BJ (cell line): ENCODE results near the gene PAK5. TPM values are rescaled to one million over a fixed set of nuclear protein-coding genes. Genes with fewer than 3 reads are reported as not detected.

Experiments
- CTCF ChIA-PET: fragments of 350-600 bp; formaldehyde crosslinking; extraction: SDS; loops from one replicate; lab custom pipeline; 2021; ENCODE audit warnings: antibody characterized with exemption, inconsistent platforms; lab: Yijun Ruan, JAX
- POLR2A ChIA-PET: fragments of 300-600 bp; sonication (Branson Sonifier 250); formaldehyde crosslinking; extraction: SDS; loops from one replicate; lab custom pipeline; 2021; ENCODE audit warnings: antibody characterized with exemption; lab: Charles Lee
- DNase-seq: peaks from one replicate; pipeline ENCODE4 v3.0.0-alpha.2; 2011; ENCODE audit warnings: low read depth
- H3K27me3 ChIP-seq: 2 replicates; pipeline ENCODE4 v1.6.0; 2011; ENCODE audit warnings: low read length; ENCODE audit not compliant: control insufficient read depth, insufficient read depth
- H3K36me3 ChIP-seq: 2 replicates; pipeline ENCODE4 v1.5.1; 2011; ENCODE audit warnings: low read length; ENCODE audit not compliant: control insufficient read depth, insufficient read depth
- H3K4me3 ChIP-seq: 2 replicates; pipeline ENCODE4 v1.5.1; 2011; ENCODE audit warnings: low read depth, mild to moderate bottlenecking, control low read depth, low read length
- CTCF ChIP-seq: IDR thresholded peaks from 2 replicates; pipeline ENCODE4 v1.5.1; 2011; ENCODE audit warnings: low read depth, mild to moderate bottlenecking, control low read depth, inconsistent platforms, low read length, moderate library complexity; ENCODE audit not compliant: insufficient read depth
- polyA plus RNA-seq: library from polyadenylated mRNA; depleted of rRNA; stranded (reverse); fragments of >200 nt; gene quantifications from 2 replicates; pipeline ENCODE4 v1.2.3, GENCODE V29; 2011

PAK5 gene
- polyA plus RNA-seq, 1 experiment, result not detected

GRCh38 chr20:9550871-9551270 lies 288.0 kb downstream of the PAK5 start:
- DNase-seq, result no peak
- no peak for TF ChIP-seq CTCF
- ChIA-PET CTCF (no interaction called here), POLR2A (no interaction called here)
- peaks cover 2% of the 10 kb centered on the region; the same call in 1 of the 2 replicates for H3K27me3 ChIP-seq
- H3K4me3 ChIP-seq, result no peak overlapping the region
- no peaks in the 10 kb centered on the region for H3K36me3 ChIP-seq

GRCh38 chr20:9550283-9550682 lies 288.6 kb downstream of the PAK5 start:
- DNase-seq, result no peak
- Histone ChIP-seq H3K27me3 (peaks cover 2% of the 10 kb centered on the region; the same call in 1 of the 2 replicates), H3K4me3 (no peak overlapping the region), H3K36me3 (no peaks in the 10 kb centered on the region)
- CTCF ChIA-PET, result no interaction called here
- TF ChIP-seq CTCF, result no peak
- POLR2A ChIA-PET, result no interaction called here

GRCh38 chr20:9543214-9543613 lies 295.7 kb downstream of the PAK5 start:
- ChIA-PET CTCF (no interaction called here), POLR2A (no interaction called here)
- Histone ChIP-seq H3K4me3 (no peak overlapping the region), H3K27me3 (no peaks in the 10 kb centered on the region; the same call in 1 of the 2 replicates), H3K36me3 (no peaks in the 10 kb centered on the region)
- TF ChIP-seq CTCF, result no peak
- no peak for DNase-seq

- TF ChIP-seq CTCF, result no peak
- DNase-seq, result no peak
- Histone ChIP-seq H3K27me3 (peaks cover 2% of the 10 kb centered on the region), H3K36me3 (no peaks in the 10 kb centered on the region), H3K4me3 (no peak overlapping the region)
- CTCF ChIA-PET, result no interaction called here
- POLR2A ChIA-PET, result no interaction called here
Measured at GRCh38 chr20:9535449-9535848, 303.4 kb downstream of the PAK5 start.

GRCh38 chr20:9534025-9534424 lies 304.9 kb downstream of the PAK5 start:
- CTCF ChIA-PET, result no interaction called here

More at GRCh38 chr20:9534025-9534424, 304.9 kb downstream of the PAK5 start:
- H3K36me3 ChIP-seq, result no peaks in the 10 kb centered on the region
- H3K27me3 ChIP-seq, result peaks cover 2% of the 10 kb centered on the region
- no peak for DNase-seq
- no peak for TF ChIP-seq CTCF
- no peak overlapping the region for H3K4me3 ChIP-seq
- POLR2A ChIA-PET, result no interaction called here
